ENCODE data around the gene CERT1.
"Not testable (repeated sequence)": the region's sequence is repeated elsewhere in the genome, so short reads cannot be mapped to it uniquely, and the experiment has no call there.

The CERT1 gene

DNA sequence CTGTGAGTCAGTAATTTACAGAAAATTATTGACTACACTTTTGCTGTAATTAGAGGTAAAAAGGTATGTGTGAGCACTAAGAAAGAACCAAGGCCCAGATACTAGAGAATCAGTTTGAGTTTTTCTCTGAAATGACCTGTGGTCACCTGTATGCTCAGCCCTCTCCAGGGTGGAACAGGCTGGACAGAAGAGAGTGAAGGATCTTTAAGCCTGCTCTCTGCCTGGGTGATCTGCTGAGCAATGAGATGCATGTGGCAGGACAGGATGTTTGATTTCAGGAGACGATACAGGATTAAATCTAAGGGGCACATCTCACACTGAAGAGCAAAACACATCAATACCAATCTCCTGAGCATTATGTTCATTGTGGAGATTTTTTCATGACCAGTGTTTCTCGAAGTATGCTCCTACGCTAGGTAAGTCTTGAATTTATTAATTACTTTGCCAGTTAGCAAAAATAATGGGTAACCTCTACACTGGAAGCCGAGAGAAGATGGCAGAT, 148.9 kb downstream of the CERT1 start:
- DNase-seq: no peak
- intact Hi-C loops (cut with DNase I): no loop called here

DNA sequence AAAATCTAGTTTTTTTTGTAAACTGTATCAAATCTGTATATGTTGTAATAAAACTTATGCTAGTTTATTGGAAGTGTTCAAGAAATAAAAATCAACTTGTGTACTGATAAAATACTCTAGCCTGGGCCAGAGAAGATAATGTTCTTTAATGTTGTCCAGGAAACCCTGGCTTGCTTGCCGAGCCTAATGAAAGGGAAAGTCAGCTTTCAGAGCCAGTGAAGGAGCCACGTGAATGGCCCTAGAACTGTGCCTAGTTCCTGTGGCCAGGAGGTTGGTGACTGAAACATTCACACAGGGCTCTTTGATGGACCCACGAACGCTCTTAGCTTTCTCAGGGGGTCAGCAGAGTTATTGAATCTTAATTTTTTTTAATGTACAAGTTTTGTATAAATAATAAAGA, 150.1 kb downstream of the CERT1 start:
- DNase-seq: peak in 1 of 10 donors; percentile 26
- intact Hi-C loops (cut with DNase I): no loop called here

DNA sequence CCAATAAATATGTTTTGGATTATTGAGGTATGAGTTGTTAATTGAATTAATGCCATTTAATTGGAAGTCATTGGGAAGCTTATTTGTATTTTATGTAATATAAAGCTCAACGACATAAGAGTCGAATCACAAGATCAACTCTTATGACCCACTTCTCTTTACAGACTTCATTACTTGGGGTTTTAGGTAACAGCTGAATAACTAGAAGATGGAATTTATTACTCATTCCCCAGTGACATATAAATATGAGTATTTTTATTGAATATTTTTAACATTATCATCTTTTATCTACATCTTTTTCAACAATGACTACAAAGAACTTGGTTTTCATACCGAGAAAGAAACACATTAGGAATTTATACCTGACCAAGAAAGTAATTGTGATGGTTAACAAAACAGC, 153.3 kb downstream of the CERT1 start:
- intact Hi-C loops (cut with DNase I): no loop called here
- DNase-seq: no peak

DNA sequence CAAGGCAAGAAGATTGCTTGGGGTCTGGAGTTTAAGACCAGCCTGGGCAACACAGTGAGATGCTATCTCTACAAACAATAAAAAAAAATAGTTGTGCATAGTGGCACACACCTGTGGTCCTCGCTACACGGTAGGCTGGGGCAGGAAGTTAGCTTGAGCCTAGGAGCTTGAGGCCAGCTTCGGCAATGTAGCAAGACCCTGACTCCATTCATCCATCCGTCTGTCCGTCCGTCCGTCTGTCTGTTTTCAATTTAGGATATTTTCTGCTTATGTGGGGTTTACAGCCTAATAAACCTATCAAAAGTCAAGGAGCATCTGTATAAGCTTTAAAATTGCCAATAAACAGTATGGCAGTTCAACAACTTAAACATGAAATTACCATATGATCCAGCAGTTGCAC, 154.7 kb downstream of the CERT1 start:
- DNase-seq: no peak
- intact Hi-C loops (cut with DNase I): no loop called here

DNA sequence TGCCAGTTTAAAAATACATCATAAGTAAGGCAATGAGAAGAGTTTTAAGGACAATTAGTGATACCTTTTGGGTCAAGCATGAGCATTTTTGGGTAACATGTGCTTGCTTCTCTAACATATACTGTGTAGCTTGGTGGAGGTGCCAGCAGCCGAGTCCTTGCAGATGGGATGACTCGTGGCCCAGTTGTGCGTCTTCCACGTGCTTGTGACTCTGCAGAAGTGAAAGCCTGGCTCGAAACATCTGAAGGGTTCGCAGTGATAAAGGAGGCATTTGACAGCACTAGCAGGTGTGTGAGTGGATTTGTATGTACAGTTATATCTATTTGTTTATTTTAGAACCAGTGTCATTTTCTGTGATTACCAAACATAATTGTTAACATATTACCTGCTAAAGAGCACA, 156.2 kb downstream of the CERT1 start:
- intact Hi-C loops (cut with DNase I): no loop called here
- DNase-seq: peak in 1 of 10 donors; percentile 18

DNA sequence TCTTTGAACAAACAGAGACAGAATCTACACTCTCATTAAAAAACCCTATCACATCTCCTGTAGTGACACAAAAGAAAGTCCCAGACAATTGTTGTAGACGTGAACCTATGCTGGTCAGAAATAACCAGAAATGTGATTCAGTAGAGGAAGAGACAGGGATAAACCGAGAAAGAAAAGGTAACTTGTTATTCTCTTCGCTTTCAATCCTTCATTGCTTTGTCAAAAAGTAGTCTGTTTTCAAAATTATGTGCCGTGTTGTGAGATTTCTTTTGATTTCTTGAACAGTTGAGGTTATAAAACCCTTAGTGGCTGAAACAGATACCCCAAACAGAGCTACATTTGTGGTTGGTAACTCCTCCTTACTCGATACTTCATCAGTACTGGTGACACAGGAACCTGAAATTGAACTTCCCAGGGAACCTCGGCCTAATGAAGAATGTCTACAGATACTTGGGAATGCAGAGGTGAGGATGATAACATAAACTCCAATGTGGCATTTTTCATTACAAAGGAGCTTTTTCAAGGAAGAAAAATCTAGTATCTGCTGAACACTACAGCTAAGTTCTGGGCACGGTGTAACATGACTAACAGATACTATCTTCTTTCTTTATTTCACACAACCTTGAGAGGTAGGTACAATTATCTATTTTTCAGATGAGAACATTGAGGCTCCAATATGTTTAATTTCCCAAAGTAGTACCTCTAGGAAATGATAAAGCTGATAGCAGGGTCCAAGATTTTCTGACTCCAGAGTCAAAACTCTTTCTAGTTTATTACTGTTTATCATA, 160.1 kb downstream of the CERT1 start:
- intact Hi-C loops (cut with DNase I): no loop called here
- DNase-seq: no peak

DNA sequence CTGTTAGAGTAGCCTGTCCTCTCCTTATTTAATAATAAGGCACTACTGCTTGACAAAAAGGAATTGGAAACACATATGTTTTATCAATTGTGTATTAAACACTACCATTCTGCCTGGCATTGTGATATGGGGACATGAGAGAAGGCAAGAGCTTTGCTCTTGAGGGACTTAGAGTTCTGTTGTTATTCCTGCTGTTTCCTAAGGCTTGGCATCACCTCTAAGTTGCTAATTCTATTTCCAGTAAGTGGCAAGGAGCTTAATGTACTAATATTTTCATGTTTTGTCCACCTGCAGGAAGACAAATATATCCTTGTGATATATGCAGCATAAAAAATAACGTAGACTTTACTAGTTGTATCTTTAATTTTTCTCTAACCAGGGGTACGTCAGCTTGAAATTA, 161.8 kb downstream of the CERT1 start:
- intact Hi-C loops (cut with DNase I): no loop called here
- DNase-seq: no peak

DNA sequence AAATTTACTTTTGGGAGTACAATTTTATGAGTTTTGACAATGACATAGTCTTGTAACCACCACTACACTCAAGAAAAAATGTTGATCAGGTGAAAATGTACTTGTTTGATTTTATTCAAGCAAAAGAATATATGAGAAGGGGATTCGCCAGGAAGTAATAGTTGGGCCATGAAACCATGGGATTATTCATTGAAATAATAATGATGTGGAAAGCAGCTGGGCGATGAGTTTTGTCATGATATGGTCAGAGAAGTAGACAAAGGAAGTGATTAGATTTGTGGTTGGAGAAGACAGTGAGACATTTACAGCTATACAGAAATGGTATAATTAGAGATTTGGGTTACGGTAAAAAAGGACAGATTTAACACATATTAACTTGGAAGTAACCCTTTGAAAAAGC, 163.2 kb downstream of the CERT1 start:
- intact Hi-C loops (cut with DNase I): no loop called here
- no peak for DNase-seq

DNA sequence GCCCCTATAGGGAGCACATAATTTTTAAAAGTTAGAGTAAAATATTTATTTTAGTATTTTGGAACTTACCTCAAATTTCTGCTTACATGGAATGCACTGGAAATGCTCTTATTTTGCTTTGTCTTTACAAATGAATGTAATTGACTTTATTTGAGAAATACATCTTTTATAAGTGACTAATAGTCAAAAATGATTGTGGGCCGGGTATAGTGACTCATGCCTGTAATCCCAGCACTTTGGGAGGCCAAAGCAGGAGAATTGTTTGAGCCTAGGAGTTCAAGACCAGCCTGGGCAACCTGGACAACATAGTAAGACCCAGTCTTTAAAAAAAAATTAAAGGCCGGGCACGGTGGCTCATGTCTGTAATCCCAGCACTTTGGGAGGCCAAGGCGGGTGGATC, 168.6 kb downstream of the CERT1 start:
- DNase-seq: no peak
- intact Hi-C loops (cut with DNase I): no loop called here

DNA sequence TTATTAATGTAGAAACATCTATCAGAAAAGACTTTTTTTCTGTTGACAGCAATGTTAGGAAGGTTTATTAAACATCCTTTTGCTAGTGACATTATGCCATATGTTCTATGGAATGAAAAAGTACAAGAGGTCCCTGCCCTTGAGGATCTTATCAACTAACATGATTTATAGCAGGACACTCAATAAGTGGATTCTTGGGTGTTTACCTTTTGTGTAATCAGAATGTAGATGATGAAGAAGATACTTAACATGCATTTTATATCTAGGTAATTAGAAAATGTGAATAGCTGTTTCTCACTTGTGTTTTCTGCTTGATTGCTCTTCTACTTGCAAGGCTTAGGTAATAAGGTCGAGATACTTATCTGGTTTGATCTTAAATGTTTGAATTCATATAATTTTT, 169.5 kb downstream of the CERT1 start:
- intact Hi-C loops (cut with DNase I): no loop called here
- DNase-seq: no peak

DNA sequence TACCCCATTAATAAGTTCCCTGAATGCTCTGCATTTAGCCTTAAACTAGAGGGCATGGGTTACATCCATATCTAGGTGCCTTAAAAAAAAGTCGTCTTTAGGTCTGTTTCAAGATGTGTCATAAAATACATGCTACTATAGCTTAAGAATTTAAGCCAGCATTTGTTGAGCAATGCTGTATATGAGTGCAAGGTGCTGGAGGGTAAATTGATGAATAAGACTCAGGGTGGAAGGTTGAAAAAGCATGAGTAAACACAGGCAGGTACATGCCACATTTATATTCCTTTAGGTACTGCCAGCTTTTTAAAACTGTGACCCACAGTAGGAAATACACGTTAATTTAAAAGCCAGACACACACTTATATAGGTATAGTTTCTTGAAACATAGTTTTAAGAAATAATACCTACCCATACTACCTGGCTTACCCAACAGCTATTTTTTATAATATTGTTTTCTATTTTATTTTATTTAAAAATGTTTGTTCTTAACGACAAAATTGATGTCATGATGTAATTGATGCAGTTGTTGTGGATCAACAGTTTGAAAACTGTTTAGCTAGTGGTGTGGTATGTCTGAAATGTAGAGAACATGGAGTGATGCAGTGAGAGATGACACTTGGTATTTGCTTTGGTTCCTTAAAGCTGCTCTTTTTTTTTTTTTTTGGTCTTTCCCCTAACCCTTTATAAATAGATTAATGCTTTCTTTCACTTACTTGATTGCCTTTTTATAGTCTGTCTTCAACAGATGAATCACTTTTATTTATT, 170.5 kb downstream of the CERT1 start:
- intact Hi-C loops (cut with DNase I): no loop called here
- no peak for DNase-seq

DNA sequence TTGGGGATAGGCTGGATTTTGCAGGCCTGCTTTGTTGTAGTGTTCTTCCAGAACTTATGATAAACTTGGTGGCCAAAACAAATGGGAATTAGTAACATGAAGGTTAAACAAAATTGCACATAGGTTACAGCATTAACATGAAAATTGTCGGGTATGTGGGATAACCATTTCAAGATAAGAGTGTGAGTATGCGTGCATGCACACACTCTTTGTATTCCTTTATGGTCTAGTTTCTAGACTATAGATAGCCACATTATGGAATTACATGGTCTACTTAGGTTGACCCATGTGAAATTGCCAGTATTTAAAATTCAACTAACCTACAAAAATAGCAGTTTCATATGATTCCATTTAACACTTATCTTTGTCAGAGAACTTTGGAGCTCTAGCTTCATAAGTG, 173.0 kb downstream of the CERT1 start:
- intact Hi-C loops (cut with DNase I): loop anchor here (5.0 to 10.0 kb wide), 2 partner anchors 346 to 571 kb away; partner anchors contain the start of genes GFM2 and NSA2
- DNase-seq: no peak

DNA sequence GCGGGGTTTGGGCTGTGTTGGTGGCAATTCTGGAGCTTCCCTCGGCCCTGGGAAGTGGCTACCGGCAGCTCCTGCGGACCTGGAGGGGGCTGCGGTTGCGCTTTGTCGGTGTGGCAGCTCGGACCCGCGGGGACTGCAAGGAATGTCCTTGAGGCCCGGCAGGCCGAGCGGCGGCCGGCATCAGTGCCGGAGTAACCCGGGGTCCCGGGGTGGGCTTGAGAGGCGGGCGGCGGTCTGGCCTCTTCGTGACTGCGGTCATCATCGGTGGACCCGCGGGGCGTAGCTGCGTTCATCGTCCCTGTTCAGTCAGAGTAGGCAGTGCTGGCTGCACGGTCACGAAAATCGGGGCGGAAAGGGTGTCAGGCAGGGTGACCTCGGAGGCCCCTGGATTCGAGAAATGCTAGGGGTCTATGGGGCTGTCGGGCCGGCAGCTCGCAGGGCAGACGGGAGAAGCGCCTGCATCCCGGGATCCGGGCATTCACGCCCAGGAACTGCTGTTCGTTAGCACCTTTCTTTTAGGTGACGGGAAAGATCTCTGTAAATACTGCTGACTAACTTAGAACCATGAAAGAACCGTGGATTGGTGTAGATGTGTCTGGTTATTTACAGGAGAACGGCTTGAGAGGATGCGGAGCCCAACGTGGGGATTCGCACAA, 173.9 kb downstream of the CERT1 start:
- peak in 9 of 10 donors; percentile 22 to 92 (median 41) for DNase-seq
- intact Hi-C loops (cut with DNase I): loop anchor here (2.0 to 10.0 kb wide), 3 partner anchors 101 to 570 kb away; partner anchors contain the start of genes ANKRD31, GFM2 and NSA2

DNA sequence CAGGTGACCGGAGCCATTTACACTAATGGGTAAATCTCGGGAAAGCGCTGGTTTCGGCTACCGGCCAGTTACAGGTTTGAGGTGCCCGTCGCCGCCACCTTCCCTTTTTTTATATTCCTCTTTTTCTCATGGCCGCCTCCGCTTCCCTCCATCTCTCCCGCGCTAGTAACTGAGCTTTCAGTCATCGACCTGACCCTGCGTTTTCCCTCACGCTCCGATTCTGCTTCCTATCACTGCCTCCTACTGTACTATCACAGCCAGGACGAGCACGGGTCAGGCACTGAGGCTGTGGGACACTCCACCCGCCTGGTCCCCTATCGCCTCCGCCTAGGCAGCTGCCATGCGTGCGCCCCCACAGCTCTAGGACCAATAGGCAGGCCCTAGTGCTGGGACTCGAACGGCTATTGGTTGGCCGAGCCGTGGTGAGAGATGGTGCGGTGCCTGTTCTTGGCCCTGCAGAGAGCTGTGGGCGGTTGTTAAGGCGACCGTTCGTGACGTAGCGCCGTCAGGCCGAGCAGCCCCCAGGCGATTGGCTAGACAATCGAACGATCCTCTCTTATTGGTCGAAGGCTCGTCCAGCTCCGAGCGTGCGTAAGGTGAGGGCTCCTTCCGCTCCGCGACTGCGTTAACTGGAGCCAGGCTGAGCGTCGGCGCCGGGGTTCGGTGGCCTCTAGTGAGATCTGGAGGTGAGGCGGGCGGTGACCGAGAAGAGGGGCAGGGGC, 174.7 kb downstream of the CERT1 start, which contains the start of gene HMGCR:
Gene HMGCR, plus strand, starts transcription at position 606 of the 722 bp plus-strand sequence. CDS start 5,386 bp downstream, outside the sequence.
- peak; percentile 99 to 100 (median 99) for DNase-seq
- intact Hi-C loops (cut with DNase I): loop anchor here (1.0 to 10.0 kb wide), 4 partner anchors 100 to 569 kb away; partner anchors contain the start of genes ANKRD31, CERT1, GFM2 and NSA2

DNA sequence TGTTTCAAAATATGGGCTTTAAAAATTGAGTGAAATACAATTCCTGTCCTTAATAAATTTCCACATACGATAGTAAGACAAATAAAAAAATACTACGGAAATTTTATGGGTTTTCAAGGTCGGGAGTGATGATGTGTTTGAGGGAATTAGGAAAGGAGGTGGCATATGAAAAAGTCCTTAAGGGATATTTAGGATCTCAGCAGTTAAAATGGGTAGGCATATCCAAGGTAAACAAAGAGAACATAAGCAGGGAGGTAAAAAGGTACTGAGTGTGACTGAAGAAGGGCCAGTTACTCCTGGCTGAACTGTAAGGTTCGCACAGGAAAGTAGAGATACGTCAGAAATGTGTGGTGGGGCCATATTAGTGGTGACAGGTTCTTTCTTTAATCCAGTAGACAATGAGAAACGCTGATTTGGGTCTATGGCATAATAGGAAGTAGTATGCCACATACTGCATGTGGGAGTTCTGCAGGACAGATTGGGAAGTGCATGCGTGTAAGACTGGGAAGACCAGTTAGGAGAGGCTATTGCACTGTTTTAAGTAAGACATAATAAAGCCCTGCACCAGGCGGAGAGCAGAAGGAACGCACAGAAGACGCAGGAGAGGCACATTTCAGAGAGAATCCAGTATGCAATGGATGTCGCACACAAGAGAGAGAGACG, 175.3 kb downstream of the CERT1 start:
- peak in 1 of 10 donors; percentile 81 for DNase-seq
- intact Hi-C loops (cut with DNase I): loop anchor here (1.0 to 10.0 kb wide), 4 partner anchors 99 to 569 kb away; partner anchors contain the start of genes ANKRD31, CERT1, GFM2 and NSA2

DNA sequence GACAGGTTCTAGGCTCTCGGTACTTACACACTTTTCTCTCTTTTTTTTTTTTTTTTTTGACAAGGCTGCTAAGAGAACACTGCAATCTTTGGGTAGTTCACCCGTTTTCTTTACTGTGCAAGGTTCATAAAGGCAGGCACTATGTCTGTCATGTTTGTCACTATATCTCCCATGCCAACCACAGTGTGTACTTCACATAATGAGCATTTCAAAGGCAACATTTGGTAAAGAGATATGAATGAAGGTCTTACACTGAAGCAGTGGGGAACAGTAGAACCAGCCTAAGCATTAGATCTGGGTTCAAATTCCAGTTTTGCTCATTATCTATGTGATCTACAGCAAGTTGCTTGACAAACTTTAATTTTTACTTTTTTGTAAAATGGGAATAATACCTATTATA, 175.9 kb downstream of the CERT1 start:
- intact Hi-C loops (cut with DNase I): loop anchor here (5.0 to 10.0 kb wide), 2 partner anchors 349 to 568 kb away; partner anchors contain the start of genes GFM2 and NSA2

DNA sequence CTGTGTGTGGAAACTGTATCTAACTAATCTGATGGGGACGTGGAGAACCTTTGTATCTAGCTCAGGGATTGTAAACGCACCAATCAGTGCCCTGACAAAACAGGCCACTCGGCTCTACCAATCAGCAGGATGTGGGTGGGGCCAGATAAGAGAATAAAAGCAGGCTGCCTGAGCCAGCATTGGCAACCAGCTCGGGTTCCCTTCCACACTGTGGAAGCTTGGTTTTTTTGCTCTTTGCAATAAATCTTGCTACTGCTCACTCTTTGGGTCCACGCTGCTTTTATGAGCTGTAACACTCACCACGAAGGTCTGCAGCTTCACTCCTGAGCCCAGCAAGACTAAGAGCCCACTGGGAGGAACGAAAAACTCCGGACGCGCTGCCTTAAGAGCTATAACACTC, 177.0 kb downstream of the CERT1 start:
- not testable (repeated sequence) for DNase-seq
- intact Hi-C loops (cut with DNase I): loop anchor here (10.0 kb wide), 1 partner anchor 350 kb away; no protein-coding TSS in a partner anchor

More for the DNA sequence above, 175.9 kb downstream of the CERT1 start:
- no peak for DNase-seq

DNA sequence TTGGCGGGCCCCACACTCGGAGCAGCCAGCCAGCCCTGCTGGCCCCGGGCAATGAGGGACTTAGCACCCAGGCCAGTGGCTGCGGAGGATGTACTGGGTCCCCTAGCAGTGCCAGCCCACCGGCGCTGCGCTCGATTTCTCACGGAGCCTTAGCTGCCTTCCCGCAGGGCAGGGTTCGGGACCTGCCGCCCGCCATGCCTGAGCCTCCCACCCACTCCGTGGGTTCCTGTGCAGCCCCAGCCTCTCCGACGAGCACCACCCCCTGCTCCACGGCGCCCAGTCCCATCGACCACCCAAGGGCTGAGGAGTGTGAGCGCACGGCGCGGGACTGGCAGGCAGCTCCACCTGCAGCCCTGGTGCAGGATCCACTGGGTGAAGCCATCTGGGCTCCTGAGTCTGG, 177.7 kb downstream of the CERT1 start:
- not testable (repeated sequence) for DNase-seq
- intact Hi-C loops (cut with DNase I): loop anchor here (10.0 kb wide), 1 partner anchor 351 kb away; no protein-coding TSS in a partner anchor
